GM18520 (cell line): Measurements from ENCODE around the gene GTF3A.

ENCODE experiments used
- ATAC-seq: cut with Tn5 transposase; IDR thresholded peaks from one replicate; pipeline ENCODE4 v1.9.1; 2021; ENCODE audit not compliant: unreplicated experiment

The GTF3A gene

DNA sequence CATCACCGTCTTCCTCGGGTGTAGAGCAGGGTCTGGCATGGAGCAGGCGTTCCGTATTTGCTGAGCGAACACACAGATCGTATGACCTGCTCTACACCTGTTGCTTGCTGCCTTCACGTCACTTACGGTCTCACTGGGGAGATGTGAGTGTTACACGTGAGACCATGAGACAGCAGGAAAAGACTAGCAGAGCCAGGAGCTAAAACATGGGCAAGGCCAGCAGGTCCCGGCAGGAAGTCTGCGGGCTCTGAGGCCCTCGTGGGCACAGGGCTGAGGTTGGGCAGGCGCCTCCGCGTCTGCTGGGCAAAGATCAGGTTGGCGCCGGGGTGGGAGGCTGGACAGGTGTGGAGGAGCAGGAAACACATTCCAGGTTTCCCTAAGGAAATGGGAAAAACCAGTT lies 19.7 kb upstream of the GTF3A start:
- no peak for ATAC-seq

GRCh38 chr13:27405546-27406134 lies 18.8 kb upstream of the GTF3A start:
- ATAC-seq = no peak

GRCh38 chr13:27406178-27406939 lies 18.1 kb upstream of the GTF3A start:
- ATAC-seq = no peak

- no peak for ATAC-seq
Observed at GRCh38 chr13:27408074-27408473, 16.3 kb upstream of the GTF3A start.

- ATAC-seq = no peak
Observed at GRCh38 chr13:27409013-27409412, 15.4 kb upstream of the GTF3A start.

GRCh38 chr13:27411341-27411740 lies 13.1 kb upstream of the GTF3A start:
- ATAC-seq = no peak

GRCh38 chr13:27415116-27415515 lies 9.3 kb upstream of the GTF3A start:
- no peak for ATAC-seq

GRCh38 chr13:27419328-27419727 lies 5.1 kb upstream of the GTF3A start:
- ATAC-seq = no peak

DNA sequence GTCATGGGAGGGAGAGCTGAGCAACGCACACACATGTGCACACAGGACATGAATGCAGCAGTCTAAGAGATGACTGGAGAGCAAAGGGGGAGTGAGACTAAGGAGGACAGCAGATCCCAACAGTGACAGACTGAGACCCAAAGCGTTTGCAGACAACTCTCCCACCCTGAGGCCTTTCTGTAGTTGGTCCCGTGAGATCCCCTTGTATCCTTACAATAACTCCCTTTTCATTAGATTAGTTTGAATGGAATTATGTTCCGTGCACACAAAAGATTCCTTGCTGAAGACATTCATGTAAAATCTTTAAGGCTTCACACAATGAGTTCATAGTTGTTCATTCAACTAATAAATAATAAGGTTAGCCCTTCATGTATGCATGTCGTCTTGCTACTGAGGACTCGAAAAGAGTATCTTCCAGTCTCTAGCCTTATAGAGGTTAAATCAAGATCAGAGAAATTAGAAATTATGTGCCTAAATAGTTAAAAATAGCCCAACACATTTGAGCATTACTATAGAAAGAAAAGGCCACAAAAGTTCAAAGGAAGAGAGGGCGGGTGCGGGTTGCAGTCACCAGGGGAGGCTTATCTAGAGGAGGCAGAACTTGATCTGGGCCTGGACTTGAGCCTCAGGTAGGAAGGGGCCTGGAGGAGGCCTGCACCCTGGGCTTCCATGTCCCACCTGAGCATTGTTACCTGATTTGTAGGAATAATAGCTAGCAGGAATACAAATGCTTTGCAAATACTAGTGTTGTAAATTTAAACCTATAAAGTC lies 3.1 kb upstream of the GTF3A start:
- no peak for ATAC-seq

GRCh38 chr13:27423333-27423732 lies 1.1 kb upstream of the GTF3A start:
- no peak for ATAC-seq

DNA sequence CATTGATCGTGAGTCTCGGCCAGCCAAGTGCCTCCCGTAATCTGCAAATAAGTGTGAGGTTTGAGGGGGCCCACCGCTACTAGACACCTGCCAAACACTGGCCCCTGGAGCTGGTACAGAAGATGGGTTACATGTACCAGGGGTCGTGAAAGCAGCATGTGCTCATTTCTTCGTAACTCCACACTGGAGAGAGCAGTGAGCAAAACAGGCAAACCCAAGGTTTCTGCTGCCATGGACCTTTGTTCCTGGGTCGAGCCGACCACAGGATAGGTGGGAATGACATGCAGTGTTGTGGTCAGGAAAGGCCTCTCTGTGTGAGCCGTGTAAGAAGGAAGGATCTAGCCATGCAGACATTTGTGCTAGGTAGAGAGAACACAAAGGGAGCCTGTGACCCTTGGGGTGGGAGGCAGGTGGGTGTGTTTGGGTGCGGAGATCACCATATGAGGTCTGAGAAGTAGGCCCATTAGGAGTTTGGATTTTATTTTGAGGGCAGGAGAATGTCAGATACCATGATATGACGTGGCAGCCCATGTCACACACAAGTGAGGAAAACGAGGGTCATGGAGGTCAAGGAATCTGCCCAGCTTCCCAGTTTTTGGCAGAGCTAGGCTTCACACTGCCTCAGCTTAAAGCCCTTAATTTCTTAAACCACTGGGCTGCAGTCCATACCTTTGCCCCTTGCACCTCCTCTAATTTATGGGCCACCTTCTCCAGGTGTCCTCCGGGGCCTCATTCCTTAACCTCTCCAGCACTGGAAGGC lies 919 bp downstream of the GTF3A start:
- ATAC-seq = no peak

GRCh38 chr13:27425918-27426630 lies 1.7 kb downstream of the GTF3A start:
- peak; percentile 54 for ATAC-seq

GRCh38 chr13:27427641-27428040 lies 3.2 kb downstream of the GTF3A start:
- no peak for ATAC-seq

GRCh38 chr13:27428160-27428559 lies 3.7 kb downstream of the GTF3A start:
- ATAC-seq = no peak

DNA sequence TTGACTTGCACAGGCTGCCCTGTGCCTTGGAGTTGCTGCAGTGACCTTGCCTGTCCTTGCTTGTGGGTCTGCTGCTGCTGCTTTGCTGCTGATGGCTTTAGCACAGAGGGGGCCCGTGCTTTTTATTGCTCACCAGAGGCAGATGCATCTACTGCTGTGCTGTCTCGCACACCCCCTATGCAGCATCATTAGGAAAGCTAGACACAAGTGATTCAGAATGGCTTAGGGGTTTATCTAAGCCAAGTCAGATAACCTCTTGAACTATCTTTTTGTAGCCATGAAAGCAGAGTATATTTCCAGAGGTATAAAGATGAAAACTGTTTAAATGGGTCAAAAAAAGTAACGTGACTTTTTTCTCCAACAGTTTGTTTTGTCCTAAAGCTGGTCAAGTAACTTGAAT lies 7.8 kb downstream of the GTF3A start:
- ATAC-seq = no peak

DNA sequence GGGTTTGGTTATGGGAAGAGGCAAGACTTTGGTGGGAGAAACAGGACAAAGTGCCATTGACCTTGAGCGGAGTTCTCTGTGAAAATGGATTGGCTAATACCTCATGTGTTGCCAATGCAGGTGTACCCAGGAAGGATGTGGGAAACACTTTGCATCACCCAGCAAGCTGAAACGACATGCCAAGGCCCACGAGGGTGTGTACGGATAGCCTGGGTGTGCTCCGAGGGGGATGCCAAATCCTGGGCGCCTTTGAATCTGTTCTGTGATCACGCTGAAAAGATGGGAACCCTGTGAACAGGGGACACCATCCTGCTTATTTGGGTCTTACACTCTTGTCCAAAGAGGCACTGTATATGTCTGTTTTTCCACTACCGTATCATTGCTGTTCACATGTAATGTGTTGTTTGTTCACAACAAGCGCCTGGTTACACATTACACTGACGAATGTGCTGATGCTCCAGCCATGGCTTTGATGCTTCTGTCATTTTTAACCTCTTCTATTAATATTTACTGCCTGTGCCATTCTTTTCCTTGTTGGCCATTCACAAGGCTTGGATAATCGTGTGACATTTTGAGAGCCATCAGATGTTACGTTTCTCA lies 8.3 kb downstream of the GTF3A start:
- ATAC-seq = no peak

DNA sequence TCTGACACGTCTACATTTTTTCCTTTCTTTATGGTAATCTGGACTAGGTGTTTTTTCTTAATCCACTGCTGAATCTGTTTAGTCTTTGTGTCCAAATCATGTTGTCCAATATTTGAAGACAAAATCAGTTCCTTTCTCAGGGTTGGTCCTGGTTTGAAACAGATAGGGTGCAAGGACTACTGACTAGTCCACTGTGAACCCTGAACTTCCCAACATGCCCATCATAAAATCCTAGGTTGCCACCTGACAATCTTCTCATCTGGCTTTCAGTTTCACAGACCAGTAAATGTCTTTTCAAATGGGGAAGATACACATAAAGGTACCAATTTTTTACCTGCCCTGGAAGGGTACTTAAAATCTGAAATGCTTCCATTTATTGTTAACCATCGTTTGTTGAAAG lies 12.7 kb downstream of the GTF3A start:
- ATAC-seq = no peak

GRCh38 chr13:27440408-27440807 lies 16.0 kb downstream of the GTF3A start:
- ATAC-seq = no peak

- no peak for ATAC-seq
Observed at GRCh38 chr13:27442071-27442647, 17.7 kb downstream of the GTF3A start.

DNA sequence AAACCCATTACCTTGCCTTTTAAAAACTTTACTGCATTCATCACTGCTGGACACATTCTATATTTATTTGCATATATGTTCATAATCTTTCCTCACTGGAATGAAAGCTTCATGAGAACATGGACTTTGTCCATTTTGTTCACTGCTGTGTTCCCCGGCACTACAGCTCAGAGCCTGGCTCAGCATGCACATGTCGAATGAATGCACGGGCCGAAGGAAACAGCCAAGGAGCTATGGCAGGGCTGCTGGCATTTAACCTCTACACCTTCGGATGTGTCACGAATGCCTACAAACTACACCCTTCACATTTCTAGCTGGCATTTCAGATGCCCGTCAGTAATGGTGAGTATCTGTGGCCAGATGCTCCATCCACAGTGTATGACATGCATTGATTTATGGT lies 18.4 kb downstream of the GTF3A start:
- no peak for ATAC-seq
